ENCODE data around the gene EXOSC1.

DNA sequence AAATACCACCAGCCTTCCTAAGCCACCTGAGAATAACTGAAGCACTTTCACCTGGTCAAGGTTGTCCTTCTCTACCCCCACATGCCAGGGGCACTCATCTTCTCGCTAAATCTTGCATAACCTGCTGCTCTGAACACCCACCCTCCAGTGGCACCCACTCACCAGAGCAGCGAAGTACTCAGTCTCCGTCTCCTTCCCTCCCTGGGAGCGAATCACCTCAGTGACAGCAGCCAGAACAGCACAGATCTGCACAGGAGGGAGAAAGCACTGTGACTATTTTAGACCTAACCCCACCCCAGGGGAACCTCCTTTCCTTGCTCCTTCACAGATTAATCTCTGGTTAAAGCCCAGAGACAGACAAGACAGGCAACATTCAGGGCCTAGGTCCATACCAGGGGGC lies 49.8 kb downstream of the EXOSC1 start:
- TF ChIP-seq, protein P1, sequence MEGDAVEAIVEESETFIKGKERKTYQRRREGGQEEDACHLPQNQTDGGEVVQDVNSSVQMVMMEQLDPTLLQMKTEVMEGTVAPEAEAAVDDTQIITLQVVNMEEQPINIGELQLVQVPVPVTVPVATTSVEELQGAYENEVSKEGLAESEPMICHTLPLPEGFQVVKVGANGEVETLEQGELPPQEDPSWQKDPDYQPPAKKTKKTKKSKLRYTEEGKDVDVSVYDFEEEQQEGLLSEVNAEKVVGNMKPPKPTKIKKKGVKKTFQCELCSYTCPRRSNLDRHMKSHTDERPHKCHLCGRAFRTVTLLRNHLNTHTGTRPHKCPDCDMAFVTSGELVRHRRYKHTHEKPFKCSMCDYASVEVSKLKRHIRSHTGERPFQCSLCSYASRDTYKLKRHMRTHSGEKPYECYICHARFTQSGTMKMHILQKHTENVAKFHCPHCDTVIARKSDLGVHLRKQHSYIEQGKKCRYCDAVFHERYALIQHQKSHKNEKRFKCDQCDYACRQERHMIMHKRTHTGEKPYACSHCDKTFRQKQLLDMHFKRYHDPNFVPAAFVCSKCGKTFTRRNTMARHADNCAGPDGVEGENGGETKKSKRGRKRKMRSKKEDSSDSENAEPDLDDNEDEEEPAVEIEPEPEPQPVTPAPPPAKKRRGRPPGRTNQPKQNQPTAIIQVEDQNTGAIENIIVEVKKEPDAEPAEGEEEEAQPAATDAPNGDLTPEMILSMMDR (IDR thresholded peaks at IDR 0.05) = no peak
- no peak for TF ChIP-seq POLR2A (IDR thresholded peaks at IDR 0.05)

Measured in body of pancreas (tissue), 4 donors.